ENCODE results near the gene KCNQ1OT1.

The KCNQ1OT1 gene

GRCh38 chr11:2599561-2600189 is 100.1 kb downstream of the KCNQ1OT1 start:
- DNase-seq (ENCODE audit: low read depth): no peak
- no peak overlapping the region for H3K4me3 ChIP-seq (ENCODE audit: control insufficient read depth, low read depth, low read length)
- TF ChIP-seq, protein P1, sequence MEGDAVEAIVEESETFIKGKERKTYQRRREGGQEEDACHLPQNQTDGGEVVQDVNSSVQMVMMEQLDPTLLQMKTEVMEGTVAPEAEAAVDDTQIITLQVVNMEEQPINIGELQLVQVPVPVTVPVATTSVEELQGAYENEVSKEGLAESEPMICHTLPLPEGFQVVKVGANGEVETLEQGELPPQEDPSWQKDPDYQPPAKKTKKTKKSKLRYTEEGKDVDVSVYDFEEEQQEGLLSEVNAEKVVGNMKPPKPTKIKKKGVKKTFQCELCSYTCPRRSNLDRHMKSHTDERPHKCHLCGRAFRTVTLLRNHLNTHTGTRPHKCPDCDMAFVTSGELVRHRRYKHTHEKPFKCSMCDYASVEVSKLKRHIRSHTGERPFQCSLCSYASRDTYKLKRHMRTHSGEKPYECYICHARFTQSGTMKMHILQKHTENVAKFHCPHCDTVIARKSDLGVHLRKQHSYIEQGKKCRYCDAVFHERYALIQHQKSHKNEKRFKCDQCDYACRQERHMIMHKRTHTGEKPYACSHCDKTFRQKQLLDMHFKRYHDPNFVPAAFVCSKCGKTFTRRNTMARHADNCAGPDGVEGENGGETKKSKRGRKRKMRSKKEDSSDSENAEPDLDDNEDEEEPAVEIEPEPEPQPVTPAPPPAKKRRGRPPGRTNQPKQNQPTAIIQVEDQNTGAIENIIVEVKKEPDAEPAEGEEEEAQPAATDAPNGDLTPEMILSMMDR (IDR thresholded peaks at IDR 0.05; ENCODE audit: control insufficient read depth, insufficient read depth, low read depth, low read length, missing control alignments): no peak

- TF ChIP-seq, protein P1 (IDR thresholded peaks at IDR 0.05; ENCODE audit: control insufficient read depth, insufficient read depth, low read depth, low read length, missing control alignments): no peak
- no peak overlapping the region for H3K4me3 ChIP-seq (ENCODE audit: control insufficient read depth, low read depth, low read length)
- no peak for DNase-seq (ENCODE audit: low read depth)
Measured at GRCh38 chr11:2595204-2595603, 104.6 kb downstream of the KCNQ1OT1 start.

DNA sequence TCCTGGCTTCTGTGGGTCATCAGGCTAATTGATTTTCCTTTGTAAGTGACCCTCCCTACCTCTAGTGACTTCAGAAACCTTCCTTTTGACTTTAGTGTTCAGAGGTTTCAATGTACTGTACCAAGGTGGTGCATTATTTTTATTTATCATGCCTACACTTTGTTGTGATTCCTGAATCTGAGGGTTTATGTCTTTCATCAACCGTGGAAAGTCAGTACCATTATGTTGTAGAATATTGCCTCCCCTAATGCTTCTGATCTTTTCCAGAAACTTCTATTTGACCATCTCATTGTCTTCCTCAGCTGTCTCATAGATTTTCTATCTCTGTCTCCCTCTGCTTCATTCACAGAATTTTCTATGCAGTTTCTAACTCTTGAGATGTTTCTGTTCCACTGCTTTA is 105.5 kb downstream of the KCNQ1OT1 start:
- TF ChIP-seq, protein P1 (IDR thresholded peaks at IDR 0.05; ENCODE audit: control insufficient read depth, insufficient read depth, low read depth, low read length, missing control alignments): no peak
- DNase-seq (ENCODE audit: low read depth): no peak
- H3K4me3 ChIP-seq (ENCODE audit: control insufficient read depth, low read depth, low read length): no peak overlapping the region

DNA sequence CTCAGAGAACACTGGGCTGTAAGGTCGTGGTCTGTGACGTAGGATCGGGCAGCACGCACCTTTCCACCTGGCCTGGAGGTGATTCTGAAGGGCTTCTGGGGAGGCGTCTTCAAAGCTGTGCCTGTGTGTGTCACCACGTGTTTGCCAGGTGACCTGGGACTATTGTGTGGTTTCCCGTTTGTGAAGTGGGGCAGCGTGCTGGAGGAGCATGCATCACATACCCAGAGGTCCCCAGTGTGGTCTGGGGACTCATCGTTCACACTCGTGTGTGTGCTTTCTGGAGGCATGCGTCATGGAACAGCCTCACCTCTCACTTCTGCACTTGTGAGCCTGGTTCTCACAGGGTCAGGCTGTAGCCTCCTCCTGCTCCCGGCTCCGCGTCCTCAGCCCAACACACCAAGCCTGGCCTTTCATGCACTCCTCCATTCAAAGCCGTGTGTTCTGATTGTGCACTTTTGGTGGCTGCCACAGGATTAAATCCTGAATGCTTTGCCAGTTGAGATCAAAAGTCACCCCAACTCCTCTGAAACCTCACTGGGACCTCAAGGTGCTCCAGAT is 106.3 kb downstream of the KCNQ1OT1 start:
- TF ChIP-seq, protein P1 (IDR thresholded peaks at IDR 0.05; ENCODE audit: control insufficient read depth, insufficient read depth, low read depth, low read length, missing control alignments): no peak
- no peak overlapping the region for H3K4me3 ChIP-seq (ENCODE audit: control insufficient read depth, low read depth, low read length)
- no peak for DNase-seq (ENCODE audit: low read depth)

DNA sequence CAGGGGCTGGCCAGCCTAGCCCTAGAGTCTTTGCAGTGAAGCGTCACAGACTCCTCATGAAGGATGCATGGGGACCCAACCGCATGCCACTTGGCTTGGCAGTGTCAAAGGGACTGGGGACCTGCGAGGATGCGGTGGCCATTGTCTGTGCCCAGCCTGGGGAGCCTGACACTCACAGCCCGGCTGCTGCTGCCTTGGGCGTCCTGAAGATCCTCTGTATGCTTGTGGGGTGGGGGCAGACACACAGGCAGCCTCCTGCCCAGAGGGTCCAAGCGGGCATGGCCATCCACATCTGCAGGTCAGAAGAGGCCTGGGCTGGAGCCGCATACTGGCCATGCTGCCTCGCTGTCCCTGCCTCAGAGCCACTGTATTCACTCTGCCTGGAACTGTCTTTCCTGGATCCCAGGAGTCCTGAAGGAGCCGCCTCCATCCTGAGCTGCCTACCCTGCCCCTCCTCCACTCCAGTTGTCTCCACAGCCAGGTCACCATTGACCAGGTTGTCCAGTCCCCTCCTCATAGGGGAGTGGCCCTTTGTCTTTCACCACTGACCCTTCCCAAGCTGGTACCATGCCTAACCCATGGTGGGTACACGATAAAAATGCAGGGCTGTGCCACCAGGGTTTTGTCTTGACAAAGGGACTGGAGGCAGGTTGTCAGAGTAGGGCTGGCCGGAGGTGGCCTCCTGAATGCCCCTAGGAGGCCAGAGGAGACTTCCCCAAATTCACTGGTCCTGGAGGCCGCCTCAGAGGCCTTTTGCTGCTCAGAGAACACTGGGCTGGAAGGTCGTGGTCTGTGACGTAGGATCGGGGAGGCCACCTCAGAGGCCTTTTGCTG is 107.0 kb downstream of the KCNQ1OT1 start:
- TF ChIP-seq, protein P1 (IDR thresholded peaks at IDR 0.05; ENCODE audit: control insufficient read depth, insufficient read depth, low read depth, low read length, missing control alignments): no peak
- DNase-seq (ENCODE audit: low read depth): no peak
- H3K4me3 ChIP-seq (ENCODE audit: control insufficient read depth, low read depth, low read length): no peak overlapping the region

- DNase-seq (ENCODE audit: low read depth): no peak
- H3K4me3 ChIP-seq (ENCODE audit: control insufficient read depth, low read depth, low read length): no peak overlapping the region
- TF ChIP-seq, protein P1 (IDR thresholded peaks at IDR 0.05; ENCODE audit: control insufficient read depth, insufficient read depth, low read depth, low read length, missing control alignments): no peak
Measured at GRCh38 chr11:2591805-2592204, 108.0 kb downstream of the KCNQ1OT1 start.

All from AG09309 (cell line).